Upper lobe of left lung (tissue), 6 donors: ENCODE measurements around the gene ITGA11. TPM values are rescaled to one million over a fixed set of nuclear protein-coding genes. Genes with fewer than 3 reads are reported as not detected.

ENCODE experiments used
- ATAC-seq, 2 donors: fragments of 200-7000 bp; cut with Tn5 transposase; one replicate each; pipeline ENCODE4 v1.9.1; 2022; ENCODE audit warnings: mild to moderate bottlenecking in 2 of 2, moderate library complexity in 2 of 2; ENCODE audit not compliant: low FRiP score in 2 of 2
- DNase-seq, 2 donors: peaks; one replicate each; pipeline ENCODE4 v3.0.0-alpha.2; 2019 to 2020
- H3K27ac ChIP-seq, 4 donors: fragments of 200-600 bp; sonication (generic); one replicate each; pipeline ENCODE4 v1.5.1; 2016 to 2019
- H3K27me3 ChIP-seq, 4 donors: fragments of 200-600 bp; sonication (generic); one replicate each; pipeline ENCODE4 v1.5.1; 2017 to 2019
- H3K36me3 ChIP-seq, 4 donors: fragments of 200-600 bp; sonication (generic); one replicate each; pipeline ENCODE4 v1.5.1; 2016 to 2019
- H3K4me1 ChIP-seq, 4 donors: fragments of 200-600 bp; sonication (generic); one replicate each; pipeline ENCODE4 v1.5.1; 2018 to 2019
- H3K4me3 ChIP-seq, 4 donors: fragments of 200-600 bp; sonication (generic); one replicate each; pipeline ENCODE4 v1.5.1; 2017 to 2019; ENCODE audit warnings: mild to moderate bottlenecking in 2 of 4, moderate library complexity in 1 of 4
- H3K9me3 ChIP-seq, 4 donors: fragments of 200-600 bp; sonication (generic); one replicate each; pipeline ENCODE4 v1.5.1; 2018 to 2019
- CTCF ChIP-seq, 6 experiments: fragments of 450-650 bp in 4 of 6; fragments of 200-600 bp in 2 of 6; sonication (generic) in 2 of 6; IDR thresholded peaks; one replicate each; pipeline ENCODE4 v1.5.1; 2016 to 2019; ENCODE audit warnings: antibody characterized with exemption in 6 of 6
- EP300 ChIP-seq, 4 donors: sonication (generic); formaldehyde crosslinking; IDR thresholded peaks; one replicate each; pipeline ENCODE4 v1.5.1; 2017; ENCODE audit warnings: antibody characterized with exemption in 4 of 4, control low read depth in 2 of 4
- POLR2A ChIP-seq, 4 donors: fragments of 450-650 bp; IDR thresholded peaks; one replicate each; pipeline ENCODE4 v1.5.1; 2016 to 2017; ENCODE audit warnings: antibody characterized with exemption in 4 of 4, mild to moderate bottlenecking in 2 of 4
- POLR2AphosphoS5 ChIP-seq, 2 donors: sonication (generic); formaldehyde crosslinking; IDR thresholded peaks; one replicate each; pipeline ENCODE4 v1.5.1; 2017; ENCODE audit warnings: antibody characterized with exemption in 2 of 2
- WGBS, 2 donors: methylation state at CpG; one replicate each; pipeline ENCODE4 v1.1.5; 2017 to 2018; 5-methylcytosine and 5-hydroxymethylcytosine counted together
- total RNA-seq, 6 donors: library from RNA; depleted of rRNA in 4 of 6; stranded (reverse); fragments of >200 nt in 4 of 6; gene quantifications; one replicate each; pipeline versions ENCODE4 v1.1.0 to v1.2.1, GENCODE V29; 2016 to 2021
- donor health status: DM: no; HTN: no; CAD: no; lungs with moderate emphysema.
- donor health status: DM: no; HTN: yes; CAD: no; lungs with severe emphysema.

Gene ITGA11
- total RNA-seq, 6 donors from 2014 or later = 0.49 to 6.9 (median 1.4) TPM

GRCh38 chr15:68289621-68290352, 142.2 kb downstream of the ITGA11 start:
- TF ChIP-seq POLR2A (IDR thresholded peaks at IDR 0.05) (no peak), POLR2AphosphoS5 (IDR thresholded peaks at IDR 0.05) (no peak), CTCF (IDR thresholded peaks at IDR 0.05) (no peak), EP300 (IDR thresholded peaks at IDR 0.05) (no peak)
- ATAC-seq = no peak
- 91% methylated on average over 14 of the region's 14 CpGs for WGBS, 2 donors
- H3K36me3 ChIP-seq = peaks cover 4 to 39% (median 12%) of the 10 kb centered on the region in 4 donors
- H3K4me1 ChIP-seq = peaks cover 20 to 34% (median 21%) of the 10 kb centered on the region in 4 donors
- H3K9me3 ChIP-seq = no peaks in the 10 kb centered on the region
- DNase-seq = no peak
- H3K27me3 ChIP-seq = no peaks in the 10 kb centered on the region
- H3K27ac ChIP-seq = no peak overlapping the region
- H3K4me3 ChIP-seq = no peak overlapping the region

- Histone ChIP-seq H3K9me3 (no peaks in the 10 kb centered on the region), H3K36me3 (peaks cover 4 to 46% (median 14%) of the 10 kb centered on the region in 4 donors), H3K4me3 (no peak overlapping the region), H3K27ac (no peak overlapping the region), H3K27me3 (no peaks in the 10 kb centered on the region), H3K4me1 (peaks cover 22 to 38% (median 23%) of the 10 kb centered on the region in 4 donors)
- TF ChIP-seq POLR2AphosphoS5 (IDR thresholded peaks at IDR 0.05) = no peak
- WGBS, 2 donors = 81 to 82% methylated on average over 2 of the region's 2 CpGs
- DNase-seq = no peak
- ATAC-seq = no peak
Measured at GRCh38 chr15:68289057-68289456, 142.9 kb downstream of the ITGA11 start.

- Histone ChIP-seq H3K27me3 (no peaks in the 10 kb centered on the region), H3K36me3 (peaks cover 3 to 37% (median 14%) of the 10 kb centered on the region in 4 donors), H3K9me3 (no peaks in the 10 kb centered on the region), H3K27ac (no peak overlapping the region), H3K4me1 (peaks cover 33 to 53% (median 44%) of the 10 kb centered on the region in 4 donors), H3K4me3 (no peak overlapping the region)
- DNase-seq = no peak
- no peak for ATAC-seq
- TF ChIP-seq POLR2A (IDR thresholded peaks at IDR 0.05) (no peak), EP300 (IDR thresholded peaks at IDR 0.05) (no peak), CTCF (IDR thresholded peaks at IDR 0.05) (no peak), POLR2AphosphoS5 (IDR thresholded peaks at IDR 0.05) (no peak)
- WGBS, 2 donors = 84 to 87% methylated on average over 5 of the region's 5 CpGs
Measured at GRCh38 chr15:68286256-68286655, 145.7 kb downstream of the ITGA11 start.

DNA sequence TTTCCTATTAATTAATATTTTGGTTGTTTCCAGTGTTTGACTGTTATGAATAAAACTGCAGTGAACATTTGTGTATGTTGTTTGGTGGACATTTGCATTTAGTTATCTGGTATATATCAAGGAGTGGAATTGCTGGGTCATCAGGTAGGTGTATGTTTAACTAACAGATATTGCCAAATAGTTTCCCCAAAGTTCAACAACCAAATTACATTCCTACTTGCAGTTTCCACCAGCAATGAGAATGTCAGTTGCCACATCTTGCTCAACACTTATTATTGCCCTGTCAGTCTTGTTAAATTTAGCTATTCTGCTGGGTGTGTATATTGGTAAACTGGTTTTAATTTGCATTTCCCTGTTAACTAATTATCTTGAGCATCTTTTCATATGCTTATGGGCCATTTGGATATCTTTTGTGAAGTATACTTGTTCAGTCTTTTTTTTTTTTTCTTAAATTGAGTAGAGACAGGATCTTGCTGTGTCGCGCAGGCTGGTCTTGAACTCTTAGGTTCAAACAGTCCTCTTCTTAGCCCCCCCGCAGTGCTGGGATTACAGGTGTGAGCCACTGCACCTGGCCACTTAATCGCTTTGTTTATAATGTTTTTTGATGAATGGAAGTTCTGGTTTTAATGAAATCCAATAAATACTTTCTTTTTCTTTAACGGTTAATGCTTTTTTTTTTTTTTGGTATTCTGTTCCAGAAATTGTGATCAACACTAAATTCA, 146.5 kb downstream of the ITGA11 start:
- no peaks in the 10 kb centered on the region for H3K9me3 ChIP-seq
- no peaks in the 10 kb centered on the region for H3K27me3 ChIP-seq
- WGBS, 2 donors = 87 to 92% methylated on average over 5 of the region's 5 CpGs
- no peak overlapping the region for H3K4me3 ChIP-seq
- DNase-seq (no peak), ATAC-seq (no peak)
- TF ChIP-seq CTCF (IDR thresholded peaks at IDR 0.05) (no peak), EP300 (IDR thresholded peaks at IDR 0.05) (no peak), POLR2AphosphoS5 (IDR thresholded peaks at IDR 0.05) (no peak), POLR2A (IDR thresholded peaks at IDR 0.05) (no peak)
- H3K27ac ChIP-seq = peak overlapping the region in 1 of 4 donors; percentile 35
- peaks cover 41 to 61% (median 53%) of the 10 kb centered on the region in 4 donors for H3K4me1 ChIP-seq
- peaks cover 0 to 28% (median 12%) of the 10 kb centered on the region in 4 donors for H3K36me3 ChIP-seq

- H3K4me3 ChIP-seq = no peak overlapping the region
- peak overlapping the region in 1 of 4 donors; percentile 35 for H3K27ac ChIP-seq
- DNase-seq (no peak), ATAC-seq (no peak)
- TF ChIP-seq POLR2A (IDR thresholded peaks at IDR 0.05) (no peak), EP300 (IDR thresholded peaks at IDR 0.05) (no peak), POLR2AphosphoS5 (IDR thresholded peaks at IDR 0.05) (no peak), CTCF (IDR thresholded peaks at IDR 0.05) (no peak)
- 87 to 88% methylated on average over 7 of the region's 7 CpGs for WGBS, 2 donors
- H3K4me1 ChIP-seq = peaks cover 48 to 68% (median 59%) of the 10 kb centered on the region in 4 donors
- H3K9me3 ChIP-seq = no peaks in the 10 kb centered on the region
- H3K36me3 ChIP-seq = peaks cover 0 to 22% (median 6%) of the 10 kb centered on the region in 4 donors
- H3K27me3 ChIP-seq = no peaks in the 10 kb centered on the region
Measured at GRCh38 chr15:68284616-68285258, 147.2 kb downstream of the ITGA11 start.
